Measurements from ENCODE around the gene CHMP6.

The CHMP6 gene

GRCh38 chr17:80955078-80955477 lies 36.6 kb upstream of the CHMP6 start:
- H3K4me3 ChIP-seq (ENCODE audit: low read length), result no peak overlapping the region
- no peak for DNase-seq (ENCODE audit: low read depth, low spot score)

GRCh38 chr17:80955671-80956280 lies 35.9 kb upstream of the CHMP6 start:
- no peak overlapping the region for H3K4me3 ChIP-seq (ENCODE audit: low read length)
- no peak for DNase-seq (ENCODE audit: low read depth, low spot score)

GRCh38 chr17:80956321-80957190 lies 35.1 kb upstream of the CHMP6 start:
- H3K4me3 ChIP-seq (ENCODE audit: low read length), result no peak overlapping the region
- no peak for DNase-seq (ENCODE audit: low read depth, low spot score)

- H3K4me3 ChIP-seq (ENCODE audit: low read length), result no peak overlapping the region
- no peak for DNase-seq (ENCODE audit: low read depth, low spot score)
Measured at GRCh38 chr17:80957461-80957941, 34.1 kb upstream of the CHMP6 start.

GRCh38 chr17:80959330-80960036 lies 32.2 kb upstream of the CHMP6 start:
- DNase-seq (ENCODE audit: low read depth, low spot score), result no peak
- no peak overlapping the region for H3K4me3 ChIP-seq (ENCODE audit: low read length)

GRCh38 chr17:80960037-80960796 lies 31.4 kb upstream of the CHMP6 start:
- no peak for DNase-seq (ENCODE audit: low read depth, low spot score)

GRCh38 chr17:80960797-80961452 lies 30.7 kb upstream of the CHMP6 start:
- no peak for DNase-seq (ENCODE audit: low read depth, low spot score)
- H3K4me3 ChIP-seq (ENCODE audit: low read length), result no peak overlapping the region

More at GRCh38 chr17:80960037-80960796, 31.4 kb upstream of the CHMP6 start:
- H3K4me3 ChIP-seq (ENCODE audit: low read length), result no peak overlapping the region

- no peak for DNase-seq (ENCODE audit: low read depth, low spot score)
Measured at GRCh38 chr17:80961541-80962330, 29.9 kb upstream of the CHMP6 start.

GRCh38 chr17:80962356-80963329 lies 29.0 kb upstream of the CHMP6 start:
- H3K4me3 ChIP-seq (ENCODE audit: low read length), result no peak overlapping the region
- no peak for DNase-seq (ENCODE audit: low read depth, low spot score)

More at GRCh38 chr17:80961541-80962330, 29.9 kb upstream of the CHMP6 start:
- no peak overlapping the region for H3K4me3 ChIP-seq (ENCODE audit: low read length)

- no peak overlapping the region for H3K4me3 ChIP-seq (ENCODE audit: low read length)
- no peak for DNase-seq (ENCODE audit: low read depth, low spot score)
Measured at GRCh38 chr17:80963812-80964543, 27.7 kb upstream of the CHMP6 start.

- DNase-seq (ENCODE audit: low read depth, low spot score), result no peak
Measured at GRCh38 chr17:80964544-80964856, 27.1 kb upstream of the CHMP6 start.

GRCh38 chr17:80964859-80965580 lies 26.6 kb upstream of the CHMP6 start:
- H3K4me3 ChIP-seq (ENCODE audit: low read length), result no peak overlapping the region
- no peak for DNase-seq (ENCODE audit: low read depth, low spot score)

More at GRCh38 chr17:80964544-80964856, 27.1 kb upstream of the CHMP6 start:
- no peak overlapping the region for H3K4me3 ChIP-seq (ENCODE audit: low read length)

- H3K4me3 ChIP-seq (ENCODE audit: low read length), result no peak overlapping the region
- DNase-seq (ENCODE audit: low read depth, low spot score), result no peak
Measured at GRCh38 chr17:80965606-80966005, 26.0 kb upstream of the CHMP6 start.

- no peak for DNase-seq (ENCODE audit: low read depth, low spot score)
- no peak overlapping the region for H3K4me3 ChIP-seq (ENCODE audit: low read length)
Measured at GRCh38 chr17:80967404-80967872, 24.2 kb upstream of the CHMP6 start.

GRCh38 chr17:80968602-80969029 lies 23.0 kb upstream of the CHMP6 start:
- no peak for DNase-seq (ENCODE audit: low read depth, low spot score)
- H3K4me3 ChIP-seq (ENCODE audit: low read length), result no peak overlapping the region
